Left hindlimb (tissue), 1 donor: ENCODE data around the gene CELF2.
"Not testable (repeated sequence)": the region's sequence is repeated elsewhere in the genome, so short reads cannot be mapped to it uniquely, and the experiment has no call there.

Source experiments
- DNase-seq: peaks from one replicate; pipeline ENCODE4 v3.0.0-alpha.2; 2018

CELF2 gene

DNA sequence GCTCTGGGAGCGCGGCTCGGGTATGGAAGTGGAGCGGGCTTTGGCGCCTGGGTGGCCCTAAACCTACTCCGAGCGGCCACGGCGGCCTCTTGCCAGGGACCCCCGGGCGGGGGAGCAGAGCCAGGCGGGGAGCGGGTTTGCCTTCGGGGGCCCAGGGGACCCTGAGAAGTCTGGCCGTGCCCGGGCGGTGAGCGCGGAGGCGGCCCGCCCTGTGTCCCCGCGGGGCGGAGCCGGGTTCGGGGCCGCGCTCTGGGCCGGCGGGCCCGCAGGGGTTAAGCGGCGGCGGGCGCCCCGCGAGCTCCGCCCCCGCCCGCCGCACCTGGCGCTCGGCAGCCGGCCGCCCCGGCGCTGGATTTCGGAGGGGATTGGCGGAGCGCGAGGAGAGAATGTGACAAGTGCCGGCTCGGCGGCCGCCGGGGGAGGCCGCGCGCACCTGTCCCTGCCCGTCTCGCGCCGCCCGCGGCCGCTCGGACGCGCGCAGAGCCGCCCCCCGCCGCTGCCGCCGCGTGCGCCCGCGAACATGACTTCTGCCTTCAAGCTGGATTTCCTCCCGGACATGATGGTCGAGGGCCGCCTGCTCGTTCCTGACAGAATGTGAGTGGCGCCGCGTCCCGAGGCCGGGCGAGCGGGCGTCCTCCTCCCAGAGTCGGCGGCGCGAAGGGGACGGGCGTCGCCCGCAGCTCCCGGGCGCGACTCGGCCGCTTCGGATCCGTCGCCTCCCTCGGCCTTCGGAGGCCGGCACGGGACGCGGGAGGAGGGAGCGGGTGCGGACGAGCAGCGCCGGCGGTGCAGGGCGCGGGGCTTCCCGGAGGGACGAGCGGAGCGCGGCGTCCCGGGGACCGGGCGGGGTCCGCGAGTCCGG, at the start of gene CELF2:
Gene CELF2 (plus strand): TSS at position 303 of the 862 bp plus-strand sequence. CDS start 218 bp downstream, at position 521.
- DNase-seq, result peak; percentile 81

DNA sequence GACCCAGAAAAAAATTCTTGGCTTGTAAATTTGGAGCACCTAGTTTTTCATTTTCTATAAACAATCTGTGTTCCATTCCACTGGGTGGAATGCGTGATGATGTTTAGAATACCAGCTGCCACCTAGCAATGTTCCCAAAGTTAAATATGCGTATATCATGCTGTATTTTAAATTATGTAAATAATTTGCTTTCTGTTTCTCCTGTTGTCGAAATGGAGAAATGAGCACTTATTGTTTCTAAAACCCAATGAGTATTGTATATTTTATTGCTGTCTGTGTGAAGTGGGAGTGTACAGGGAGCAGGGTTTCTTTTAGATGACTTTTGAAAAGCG, 49.4 kb upstream of the CELF2 start:
- DNase-seq, result no peak

DNA sequence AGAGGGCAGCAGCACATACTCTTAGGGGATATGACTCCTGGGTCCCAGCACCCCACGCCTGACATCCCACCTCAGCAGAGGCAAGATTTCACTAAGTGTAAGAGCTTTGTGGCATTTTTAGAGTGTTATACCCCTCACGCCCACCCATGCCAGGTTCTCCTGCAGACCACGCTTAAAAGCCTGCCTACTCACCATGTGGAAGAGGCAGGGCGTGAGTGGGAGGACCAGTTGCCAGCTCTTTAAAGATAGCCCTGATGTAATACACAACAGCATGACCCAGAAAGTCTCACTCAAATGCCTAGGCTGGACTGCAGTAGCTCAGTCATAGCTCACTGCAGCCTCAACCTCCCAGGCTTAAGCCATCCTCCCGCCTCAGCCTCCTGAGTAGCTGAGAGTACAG, 44.4 kb upstream of the CELF2 start:
- no peak for DNase-seq

DNA sequence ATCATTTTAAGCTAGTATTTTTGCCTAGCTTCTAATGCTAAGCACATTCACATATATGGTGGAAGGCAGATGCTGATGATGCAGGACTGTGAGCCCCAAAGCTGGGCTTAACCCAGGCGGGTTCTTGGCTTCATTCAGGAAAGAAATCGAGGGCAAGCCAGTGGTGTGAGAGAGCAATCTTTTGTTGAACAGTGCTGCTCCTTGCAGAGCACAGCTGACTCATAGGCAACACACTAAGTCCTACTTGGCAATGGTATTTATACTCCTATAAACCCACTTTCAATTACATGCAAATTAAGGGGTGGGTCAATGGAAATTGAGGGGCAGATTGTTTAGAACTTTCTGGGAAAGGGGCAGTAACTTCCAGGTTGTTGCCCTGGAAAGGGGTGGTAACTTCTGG, 42.0 kb upstream of the CELF2 start:
- DNase-seq, result no peak

DNA sequence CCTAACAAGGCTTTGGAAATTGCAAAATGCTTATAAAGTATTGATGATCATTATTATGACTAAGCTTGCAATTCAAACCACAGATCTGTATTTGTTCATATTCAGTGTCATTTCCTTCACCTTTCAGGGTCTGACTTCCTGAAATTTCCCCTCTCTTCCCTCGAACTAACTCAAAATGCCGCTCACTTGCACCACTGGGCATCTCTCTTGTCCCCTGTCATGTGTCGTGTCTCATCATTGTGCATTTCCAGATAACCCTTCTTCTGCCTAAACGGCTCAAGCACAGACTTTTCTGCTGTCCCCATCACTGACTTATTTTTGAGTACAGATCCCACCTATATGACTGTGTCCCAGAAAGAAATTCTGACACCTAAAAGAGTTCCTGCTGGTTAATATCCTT, 41.0 kb upstream of the CELF2 start:
- DNase-seq, result no peak

DNA sequence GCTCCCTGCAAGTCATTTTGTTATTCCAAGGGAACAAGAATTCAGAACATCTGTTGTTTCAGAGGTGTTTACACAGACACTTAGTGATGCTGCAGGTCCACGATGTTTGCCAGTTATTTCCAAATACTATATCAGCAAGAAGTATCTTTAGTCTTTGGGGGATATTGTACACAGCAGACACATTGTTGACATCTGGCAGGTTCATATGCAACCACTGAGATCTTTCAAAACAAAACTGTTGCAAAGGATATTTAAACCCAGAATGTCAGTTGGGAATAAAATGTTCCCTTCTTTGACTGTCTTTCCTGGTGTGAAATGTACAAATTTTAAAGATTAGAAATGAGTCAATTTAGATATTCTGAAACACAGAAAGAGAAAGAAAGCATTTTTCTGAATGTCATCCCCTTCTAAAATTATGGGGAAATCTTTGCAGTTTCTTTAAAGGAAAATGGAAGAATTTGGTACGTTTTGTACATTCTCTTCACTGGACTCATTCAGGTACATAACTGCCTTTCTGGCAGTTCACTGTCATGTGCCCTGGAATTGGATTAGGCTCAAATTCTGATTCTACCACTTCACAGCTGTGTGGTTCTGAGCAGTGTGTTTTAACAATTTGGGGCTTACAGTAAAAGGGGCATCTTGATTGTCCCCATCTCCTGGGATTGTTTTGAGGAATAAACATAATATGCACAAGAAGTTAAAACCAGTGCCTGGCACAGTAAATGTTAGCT, 40.3 kb upstream of the CELF2 start:
- no peak for DNase-seq

DNA sequence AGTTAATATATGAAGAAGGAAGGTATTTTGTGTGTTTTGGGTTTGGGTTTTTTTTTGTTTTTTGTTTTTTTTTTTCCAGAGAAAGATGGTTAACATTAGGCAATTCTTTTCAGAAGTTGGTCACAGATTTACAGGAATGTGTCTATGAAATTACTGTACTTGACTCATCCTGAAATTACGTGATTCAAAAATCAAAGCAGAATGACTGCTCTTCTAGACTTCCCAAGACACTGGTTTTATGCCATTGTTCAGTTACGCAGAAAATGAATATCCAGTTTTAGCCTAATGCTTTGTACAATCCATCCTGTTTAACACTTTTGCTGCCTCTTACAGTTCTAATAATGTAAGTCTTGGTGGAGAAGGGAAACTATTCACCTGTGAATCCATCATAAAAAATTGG, 39.7 kb upstream of the CELF2 start:
- no peak for DNase-seq

DNA sequence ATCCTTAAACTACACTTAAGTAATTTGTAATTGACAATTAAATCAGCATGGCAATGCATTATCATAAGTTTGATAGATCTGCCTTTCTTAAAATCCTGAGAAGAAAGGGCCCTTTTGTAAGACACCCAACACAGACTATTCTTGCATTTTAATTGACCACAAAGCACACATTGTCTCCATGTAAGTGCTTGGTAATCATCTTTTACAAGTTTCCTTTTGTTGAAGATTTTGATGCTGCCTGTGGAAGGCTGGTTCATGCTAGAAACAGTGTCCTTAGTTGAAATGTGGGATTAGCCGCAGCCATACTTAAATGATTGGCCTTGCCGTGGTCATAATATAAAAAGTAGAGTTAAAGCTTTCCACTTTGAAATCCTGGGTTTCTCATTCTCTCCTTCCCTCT, 32.3 kb upstream of the CELF2 start:
- no peak for DNase-seq

DNA sequence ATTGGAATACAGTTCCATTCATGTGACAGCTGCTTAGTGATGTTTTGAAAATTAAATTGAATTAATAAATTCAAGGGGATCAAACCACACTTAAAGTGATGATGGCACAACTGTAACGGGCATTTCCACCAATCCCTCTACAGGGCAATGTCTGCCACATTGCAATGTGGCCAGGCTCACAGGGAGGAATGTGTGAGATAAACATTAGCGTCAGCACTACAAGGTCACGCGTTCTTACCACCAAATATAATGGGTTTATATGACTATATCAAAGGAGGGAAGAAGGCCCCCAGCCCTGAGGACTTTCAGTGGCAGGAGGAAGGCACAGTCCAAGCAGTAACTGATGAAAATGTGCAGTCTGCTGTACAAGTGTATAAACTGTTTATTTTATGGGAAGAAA, 31.1 kb upstream of the CELF2 start:
- DNase-seq, result no peak

DNA sequence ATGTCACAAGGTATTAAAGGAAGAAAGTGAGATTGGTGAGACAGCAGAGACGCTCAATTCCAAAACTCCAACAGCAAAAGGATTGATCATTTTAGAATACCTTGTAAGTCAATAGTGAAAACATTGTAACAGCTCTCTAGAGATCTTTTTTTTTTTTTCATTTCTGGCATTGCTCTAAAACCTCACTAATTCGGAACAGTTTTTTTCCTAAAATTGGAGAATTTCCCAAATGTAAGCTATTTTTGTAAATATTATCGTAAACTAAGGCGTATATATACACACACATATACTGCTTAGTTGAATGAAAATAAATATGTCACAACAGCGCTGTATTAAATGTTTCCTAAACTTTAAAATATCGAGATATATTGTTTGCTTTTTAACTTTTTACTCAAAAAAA, 30.6 kb upstream of the CELF2 start:
- DNase-seq, result no peak

DNA sequence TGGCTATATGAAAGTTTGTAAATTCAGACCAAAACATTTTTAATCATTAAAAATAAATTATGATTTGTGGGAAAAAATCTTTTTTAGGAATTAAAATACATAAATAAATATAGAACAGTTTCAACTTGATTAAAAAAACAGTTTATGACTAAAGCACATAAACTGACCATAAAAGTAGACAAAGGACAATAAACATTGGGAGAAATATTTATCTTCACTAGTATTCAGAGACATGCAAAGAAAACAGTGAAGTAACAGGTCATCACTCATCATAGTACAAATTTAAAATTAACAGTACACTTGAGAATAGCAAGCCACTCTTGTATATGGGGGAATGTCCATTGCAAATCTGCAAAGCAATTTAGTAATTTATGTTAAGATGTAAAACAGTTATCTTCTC, 28.0 kb upstream of the CELF2 start:
- no peak for DNase-seq

DNA sequence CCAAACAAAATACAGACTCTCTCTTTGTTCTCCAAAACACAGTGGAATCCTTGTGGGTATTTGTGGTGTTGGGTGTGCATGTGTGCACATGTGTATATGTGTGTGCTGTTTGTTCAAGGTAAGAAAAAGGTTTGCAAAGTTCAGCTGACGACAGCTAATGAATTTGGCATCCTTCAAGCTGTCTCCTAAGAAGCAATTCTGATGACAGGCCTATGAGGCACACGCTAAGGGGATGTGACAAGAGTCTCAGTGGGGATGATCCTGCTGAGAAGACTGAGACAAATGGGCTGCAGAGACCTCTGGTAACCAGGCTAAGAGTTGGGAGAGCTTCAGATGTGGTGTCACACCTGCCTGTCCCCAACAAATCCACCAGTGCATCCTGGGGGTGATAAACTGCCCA, 26.5 kb upstream of the CELF2 start:
- no peak for DNase-seq

DNA sequence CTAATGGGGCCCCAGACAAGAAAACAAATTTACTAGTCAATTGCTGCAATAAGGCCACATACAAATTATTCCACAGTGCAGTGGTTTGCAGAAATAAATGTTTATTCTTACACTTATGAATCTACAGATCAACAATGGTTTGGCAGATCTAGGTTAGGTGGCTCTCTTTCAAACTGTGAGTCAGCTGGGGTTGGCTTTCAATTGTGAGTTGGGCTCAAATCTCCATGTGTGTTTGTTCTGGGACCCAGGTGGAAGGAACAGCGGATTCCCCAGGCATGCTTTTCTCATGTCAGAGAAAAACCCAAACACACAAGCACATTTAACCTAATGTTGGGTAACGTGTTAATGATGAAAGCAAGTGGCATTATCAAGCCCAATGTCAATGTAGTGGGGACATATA, 25.6 kb upstream of the CELF2 start:
- DNase-seq, result no peak

DNA sequence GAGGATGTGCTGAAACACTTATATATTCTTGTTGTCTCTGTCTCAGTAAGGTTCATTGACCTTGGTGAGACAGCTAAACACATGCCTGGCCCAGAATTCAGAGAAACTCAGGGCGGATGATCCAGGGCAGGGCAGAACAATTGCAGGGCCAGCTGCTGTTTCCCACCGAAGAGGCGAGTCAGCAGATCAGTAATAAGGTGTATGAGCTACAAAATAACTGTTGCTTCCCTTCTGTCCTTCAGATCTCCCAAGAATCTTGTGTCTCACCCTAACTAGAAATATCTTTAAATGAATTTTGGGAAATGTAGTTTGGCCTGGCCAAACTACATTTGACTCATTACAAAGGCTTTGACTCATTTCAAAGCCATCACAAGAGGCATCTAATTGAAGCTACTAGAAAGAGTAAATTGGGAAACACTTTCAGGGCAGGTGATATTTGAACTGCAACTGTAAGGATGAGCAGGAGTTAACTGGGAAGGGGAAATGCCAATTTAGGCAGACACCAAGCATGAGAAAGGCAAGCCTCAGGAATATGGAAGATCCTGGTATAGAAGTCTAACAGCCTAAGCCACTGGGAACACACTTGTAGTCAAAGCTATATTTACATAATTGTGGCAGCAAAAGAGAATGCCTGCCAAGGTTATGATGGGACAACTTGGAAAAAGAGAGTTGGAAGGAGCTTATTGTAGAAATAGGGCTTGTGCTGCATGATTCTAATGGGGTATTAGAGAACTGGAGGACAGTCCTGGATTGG, 24.5 kb upstream of the CELF2 start:
- DNase-seq, result no peak

DNA sequence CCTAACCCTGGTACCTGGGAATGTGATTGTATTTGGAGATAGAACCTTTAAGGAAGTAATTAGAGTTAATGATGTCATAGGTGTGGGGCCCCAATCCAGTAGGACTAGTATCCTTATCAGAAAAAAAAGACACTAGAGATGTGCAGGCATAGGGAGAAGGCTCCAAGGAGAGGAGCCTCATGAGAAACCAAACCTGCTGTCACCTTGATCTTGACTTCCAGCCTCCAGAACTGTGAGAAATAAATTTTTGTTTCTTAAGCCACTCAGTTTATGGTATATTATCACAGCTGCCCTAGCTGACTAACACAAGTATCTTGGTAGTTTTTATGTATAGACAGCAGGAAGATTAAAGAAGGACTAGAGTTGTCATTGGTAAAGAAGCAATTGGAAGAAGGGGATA, 23.9 kb upstream of the CELF2 start:
- no peak for DNase-seq

DNA sequence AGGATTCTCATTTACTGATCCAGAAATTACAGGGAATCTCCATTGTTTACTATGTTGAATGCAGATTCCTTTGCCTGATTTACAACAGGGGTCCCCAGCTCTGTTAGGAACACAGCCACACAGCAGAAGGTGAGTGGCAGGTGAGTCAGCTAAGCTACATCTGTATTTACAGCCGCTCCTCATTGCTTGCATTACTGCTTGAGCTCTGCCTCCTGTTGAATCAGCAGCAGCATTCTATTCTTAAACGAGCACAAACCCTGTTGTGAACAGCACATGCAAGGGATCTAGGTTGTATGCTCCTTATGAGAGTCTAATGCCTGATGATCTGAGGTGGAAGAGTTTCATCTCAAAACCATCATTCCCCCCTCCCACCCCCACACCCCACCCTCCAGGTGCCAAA, 23.3 kb upstream of the CELF2 start:
- no peak for DNase-seq

DNA sequence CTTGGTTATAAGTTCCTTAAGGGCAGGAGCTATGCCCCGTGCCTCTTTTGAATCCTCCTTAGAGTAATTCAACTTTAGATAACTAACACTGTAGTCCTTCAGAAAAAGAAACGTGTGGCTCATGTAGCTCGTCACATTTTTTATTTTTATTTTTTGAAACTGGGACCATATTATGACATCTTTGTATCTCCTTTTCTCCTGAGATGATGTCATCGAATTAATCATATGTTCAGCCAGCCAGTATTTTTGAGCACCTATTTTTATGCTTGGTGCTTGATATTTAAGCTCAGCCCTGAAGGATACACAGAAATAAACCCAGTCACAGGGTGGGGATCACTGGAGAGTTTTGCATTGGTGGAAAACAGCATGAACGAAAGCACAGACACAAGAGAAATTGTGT, 22.6 kb upstream of the CELF2 start:
- DNase-seq, result no peak

DNA sequence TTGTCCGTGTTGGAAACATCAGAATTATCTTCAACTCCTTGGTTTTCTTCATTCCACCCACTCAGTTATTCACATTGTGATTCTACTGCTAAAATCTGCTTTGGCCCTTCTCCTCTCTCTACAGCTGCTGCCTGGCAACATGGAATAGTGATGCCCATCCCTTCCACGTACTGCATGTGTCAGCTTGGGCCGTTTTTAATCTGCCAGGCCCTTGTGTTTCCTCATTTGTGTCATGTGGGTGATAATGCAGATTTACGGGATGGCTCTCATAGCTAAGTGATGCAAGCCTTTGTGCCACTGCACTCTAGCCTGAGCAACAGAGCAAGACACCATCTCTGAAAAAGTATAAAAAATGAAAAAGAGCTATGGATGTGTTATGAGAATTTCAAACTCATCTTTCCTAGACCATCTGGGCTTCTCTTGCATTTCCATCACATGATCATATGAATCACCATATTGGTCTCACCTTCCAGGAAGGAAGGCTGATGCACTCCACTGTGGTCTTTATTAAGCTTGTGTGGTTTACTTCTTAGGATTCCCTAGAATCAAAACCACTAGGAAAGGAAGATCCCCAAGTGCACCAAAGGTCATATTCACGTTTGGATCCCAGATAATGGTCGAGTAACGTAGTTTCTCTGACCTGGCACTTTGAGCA, 20.6 kb upstream of the CELF2 start:
- DNase-seq, result no peak

DNA sequence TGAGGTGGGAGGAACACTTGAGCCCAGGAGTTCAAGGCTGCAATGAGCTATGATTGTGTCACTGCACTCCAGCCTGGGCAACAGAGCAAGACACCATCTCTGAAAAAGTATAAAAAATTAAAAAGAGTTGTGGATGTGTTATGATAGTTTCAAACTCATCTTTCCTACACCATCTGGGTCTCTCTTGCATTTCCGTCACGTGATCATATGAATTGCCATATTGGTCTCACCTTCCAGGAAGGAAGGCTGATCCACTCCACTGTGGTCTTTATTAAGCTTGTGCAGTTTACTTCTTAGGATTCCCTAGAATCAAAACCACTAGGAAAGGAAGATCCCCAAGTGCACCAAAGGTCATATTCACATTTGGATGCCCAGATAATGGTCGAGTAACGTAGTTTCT, 18.2 kb upstream of the CELF2 start:
- not testable (repeated sequence) for DNase-seq

DNA sequence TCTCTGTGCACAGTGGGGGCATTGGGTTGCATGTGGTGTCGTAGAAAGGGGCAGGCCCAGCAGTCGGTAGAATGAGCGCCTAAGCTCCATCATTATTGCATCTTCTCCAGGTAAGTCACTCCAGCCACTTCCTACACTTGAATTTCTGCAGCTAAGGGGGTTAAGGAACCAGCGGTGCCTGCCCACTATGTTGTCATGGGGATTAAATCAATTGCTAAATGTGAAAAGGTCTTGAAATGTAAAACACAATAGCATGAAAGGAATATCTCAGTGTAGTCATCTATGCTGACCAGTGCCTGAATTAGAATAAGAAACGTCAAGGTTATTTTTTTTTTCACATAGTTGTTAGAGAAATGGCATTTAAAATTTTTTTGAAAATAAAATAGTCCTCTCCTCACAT, 15.2 kb upstream of the CELF2 start:
- DNase-seq, result no peak

DNA sequence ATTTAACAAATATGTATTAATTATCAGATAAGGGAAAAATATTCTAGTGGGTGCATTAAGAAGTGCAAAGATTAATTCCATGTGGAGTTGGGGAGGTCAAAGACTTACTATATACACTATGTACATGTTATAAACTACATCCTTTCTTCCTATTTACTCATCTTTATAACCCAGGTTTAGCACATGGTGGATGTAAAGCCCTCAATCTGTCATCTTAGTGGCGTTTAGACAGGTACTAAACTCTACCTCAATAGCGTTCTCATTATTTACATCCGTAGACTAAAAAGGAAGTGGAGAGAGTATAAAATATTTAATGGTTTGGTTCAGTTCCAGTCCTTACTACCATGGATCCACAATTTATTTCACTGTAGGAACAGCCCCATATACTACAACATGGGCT, 14.8 kb upstream of the CELF2 start:
- no peak for DNase-seq

DNA sequence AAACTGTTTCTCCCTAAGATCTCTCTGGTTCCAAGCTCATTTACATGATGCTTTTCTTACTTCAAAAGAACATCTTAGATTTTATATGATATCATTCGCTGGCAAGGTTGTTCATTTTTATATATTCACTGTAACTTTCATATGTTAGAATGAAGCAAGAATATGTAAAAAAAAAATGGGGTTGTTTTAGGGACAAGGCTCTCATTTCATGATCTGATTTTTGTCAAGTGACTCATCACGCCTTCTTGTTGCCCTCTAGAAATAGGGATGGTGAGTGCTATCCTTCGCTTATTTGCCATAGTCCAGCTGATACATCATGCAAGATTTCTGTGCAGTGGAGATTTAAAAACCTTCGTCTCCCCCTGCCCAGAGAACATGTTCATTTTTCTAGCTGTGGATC, 14.0 kb upstream of the CELF2 start:
- DNase-seq, result no peak
